Neural crest cell (in vitro differentiated cells): ENCODE results near the gene ST8SIA1. TPM values are rescaled to one million over a fixed set of nuclear protein-coding genes. Genes with fewer than 3 reads are reported as not detected.

Experiments used
- DNase-seq: peaks from one replicate; pipeline ENCODE4 v3.0.0; 2021; ENCODE audit warnings: low read depth, mixed read lengths, low spot score
- H3K27ac Mint-ChIP-seq: one replicate; pipeline ENCODE4 v1.8.0; 2021; ENCODE audit warnings: mild to moderate bottlenecking, mixed read lengths; ENCODE audit not compliant: unreplicated experiment
- H3K27me3 Mint-ChIP-seq: 2 replicates; pipeline ENCODE4 v1.8.0; 2021; ENCODE audit warnings: low read depth, mild to moderate bottlenecking, mixed read lengths
- H3K36me3 Mint-ChIP-seq: 2 replicates; pipeline ENCODE4 v1.8.0; 2021; ENCODE audit warnings: low read depth, mild to moderate bottlenecking, mixed read lengths
- H3K4me1 Mint-ChIP-seq: 2 replicates; pipeline ENCODE4 v1.8.0; 2021; ENCODE audit warnings: mixed read lengths
- H3K4me3 Mint-ChIP-seq: one replicate; pipeline ENCODE4 v1.8.0; 2021; ENCODE audit warnings: mild to moderate bottlenecking, mixed read lengths
- H3K9me3 Mint-ChIP-seq: 2 replicates; pipeline ENCODE4 v1.8.0; 2021; ENCODE audit warnings: mixed read lengths
- total RNA-seq: library from RNA; stranded (reverse); gene quantifications from 2 replicates; pipeline ENCODE4 v1.2.1, GENCODE V29; 2021
- TF ChIP-seq, protein P1 (sequence below): fragments of 200-600 bp; sonication (generic); conservative IDR thresholded peaks from 2 replicates; pipeline ENCODE4 v1.5.0; 2021; ENCODE audit warnings: antibody characterized with exemption, mild to moderate bottlenecking

The ST8SIA1 gene
- total RNA-seq, 1 donor from 2014 or later: 62.7 TPM

DNA sequence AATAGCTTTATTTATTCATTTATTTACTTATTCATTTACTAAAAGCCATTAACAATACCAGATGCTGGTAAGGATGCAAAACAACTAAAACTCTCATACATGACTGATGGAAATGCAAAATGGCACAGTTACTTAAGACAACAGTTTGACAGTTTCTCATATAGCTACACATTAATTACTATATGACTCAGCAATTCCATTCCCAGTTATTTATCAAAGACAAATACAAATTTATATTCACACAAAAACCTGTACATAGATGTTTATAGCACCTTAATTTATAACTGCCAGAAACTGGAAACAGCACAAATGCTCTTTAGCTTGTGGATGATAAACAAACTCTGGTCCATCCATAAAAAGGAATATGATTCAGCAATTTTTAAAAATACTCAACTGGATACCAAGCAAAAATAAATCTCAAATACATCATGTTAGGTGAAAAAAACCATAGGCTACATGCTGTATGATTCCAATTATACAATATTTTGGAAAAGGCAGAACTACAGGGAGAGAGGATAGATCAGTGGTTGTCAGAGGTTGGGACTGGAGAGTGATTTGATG, 37.9 kb upstream of the ST8SIA1 start:
- no peaks in the 10 kb centered on the region for H3K27me3 Mint-ChIP-seq
- H3K36me3 Mint-ChIP-seq: peaks cover 4% of the 10 kb centered on the region
- no peak for DNase-seq
- H3K27ac Mint-ChIP-seq: no peak overlapping the region
- peaks cover 5% of the 10 kb centered on the region for H3K9me3 Mint-ChIP-seq
- H3K4me1 Mint-ChIP-seq: no peaks in the 10 kb centered on the region
- H3K4me3 Mint-ChIP-seq: no peak overlapping the region
- TF ChIP-seq, protein P1, sequence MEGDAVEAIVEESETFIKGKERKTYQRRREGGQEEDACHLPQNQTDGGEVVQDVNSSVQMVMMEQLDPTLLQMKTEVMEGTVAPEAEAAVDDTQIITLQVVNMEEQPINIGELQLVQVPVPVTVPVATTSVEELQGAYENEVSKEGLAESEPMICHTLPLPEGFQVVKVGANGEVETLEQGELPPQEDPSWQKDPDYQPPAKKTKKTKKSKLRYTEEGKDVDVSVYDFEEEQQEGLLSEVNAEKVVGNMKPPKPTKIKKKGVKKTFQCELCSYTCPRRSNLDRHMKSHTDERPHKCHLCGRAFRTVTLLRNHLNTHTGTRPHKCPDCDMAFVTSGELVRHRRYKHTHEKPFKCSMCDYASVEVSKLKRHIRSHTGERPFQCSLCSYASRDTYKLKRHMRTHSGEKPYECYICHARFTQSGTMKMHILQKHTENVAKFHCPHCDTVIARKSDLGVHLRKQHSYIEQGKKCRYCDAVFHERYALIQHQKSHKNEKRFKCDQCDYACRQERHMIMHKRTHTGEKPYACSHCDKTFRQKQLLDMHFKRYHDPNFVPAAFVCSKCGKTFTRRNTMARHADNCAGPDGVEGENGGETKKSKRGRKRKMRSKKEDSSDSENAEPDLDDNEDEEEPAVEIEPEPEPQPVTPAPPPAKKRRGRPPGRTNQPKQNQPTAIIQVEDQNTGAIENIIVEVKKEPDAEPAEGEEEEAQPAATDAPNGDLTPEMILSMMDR: no peak

DNA sequence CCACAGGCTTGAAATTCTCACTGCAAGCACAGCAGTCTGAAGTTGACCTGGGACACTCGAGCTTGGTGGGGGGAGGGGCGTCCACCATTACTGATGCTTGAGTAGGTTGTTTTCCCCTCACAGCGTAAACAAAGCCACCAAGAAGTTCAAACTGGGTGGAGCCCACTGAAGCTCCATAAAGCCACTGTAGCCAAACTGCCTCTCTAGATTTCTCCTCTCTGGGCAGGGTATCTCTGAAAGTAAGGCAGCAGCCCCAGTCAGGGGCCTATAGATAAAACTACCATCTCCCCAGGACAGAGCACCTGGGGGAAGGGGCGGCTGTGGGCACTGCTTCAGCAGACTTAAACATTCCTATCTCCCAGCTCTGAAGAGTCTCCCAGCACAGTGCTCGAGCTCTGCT, 31.7 kb upstream of the ST8SIA1 start:
- TF ChIP-seq, protein P1: no peak
- H3K36me3 Mint-ChIP-seq: peaks cover 7% of the 10 kb centered on the region

DNA sequence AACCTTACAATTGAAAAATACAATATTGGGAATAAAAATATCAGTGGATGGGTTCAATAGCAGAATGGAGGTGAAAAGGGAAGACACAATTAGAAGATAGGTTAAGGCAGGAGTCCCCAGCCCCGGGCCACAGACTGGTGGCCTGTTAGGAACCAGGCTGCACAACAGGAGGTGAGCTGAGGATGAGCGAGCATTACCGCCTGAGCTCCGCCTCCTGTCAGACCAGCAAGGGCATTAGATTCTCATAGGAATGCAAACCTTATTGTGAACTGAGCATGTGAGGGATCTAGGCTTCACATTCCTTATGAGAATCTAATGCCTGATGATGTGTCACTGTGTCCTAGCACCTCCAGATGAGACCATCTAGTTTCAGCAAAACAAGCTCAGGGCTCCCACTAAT, 27.3 kb upstream of the ST8SIA1 start:
- Mint-ChIP-seq H3K4me3 (no peak overlapping the region), H3K9me3 (peaks cover 3% of the 10 kb centered on the region), H3K4me1 (no peaks in the 10 kb centered on the region), H3K36me3 (peaks cover 3% of the 10 kb centered on the region), H3K27ac (no peak overlapping the region), H3K27me3 (no peaks in the 10 kb centered on the region)
- no peak for DNase-seq
- TF ChIP-seq, protein P1: no peak

More for the DNA sequence above, 31.7 kb upstream of the ST8SIA1 start:
- DNase-seq: no peak
- Mint-ChIP-seq H3K9me3 (peaks cover 8% of the 10 kb centered on the region), H3K27me3 (no peaks in the 10 kb centered on the region), H3K4me3 (no peak overlapping the region), H3K4me1 (no peaks in the 10 kb centered on the region), H3K27ac (no peak overlapping the region)

DNA sequence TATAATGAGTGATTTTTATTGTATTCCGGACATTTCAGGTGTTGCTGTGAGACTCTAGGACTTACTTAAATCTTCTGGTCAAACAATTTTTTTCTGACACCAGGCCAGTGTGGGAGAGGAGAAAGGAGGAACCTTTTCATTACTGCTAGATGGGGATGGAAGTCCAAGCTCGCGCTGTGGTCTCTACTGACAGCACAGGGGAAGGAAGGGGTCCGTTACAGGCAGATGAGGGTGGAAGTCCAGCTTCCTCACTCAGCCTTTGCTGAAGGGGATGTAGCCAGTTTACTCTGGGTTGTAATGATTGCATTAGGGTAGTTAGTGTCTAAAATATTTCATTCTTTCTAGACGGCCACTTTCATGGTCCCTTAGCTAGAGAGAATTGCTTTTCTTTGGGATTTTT, 26.3 kb upstream of the ST8SIA1 start:
- peaks cover 3% of the 10 kb centered on the region for H3K9me3 Mint-ChIP-seq
- H3K36me3 Mint-ChIP-seq: no peaks in the 10 kb centered on the region
- no peak for DNase-seq
- TF ChIP-seq, protein P1: no peak
- H3K4me3 Mint-ChIP-seq: no peak overlapping the region
- H3K27ac Mint-ChIP-seq: no peak overlapping the region
- H3K4me1 Mint-ChIP-seq: no peaks in the 10 kb centered on the region
- no peaks in the 10 kb centered on the region for H3K27me3 Mint-ChIP-seq

DNA sequence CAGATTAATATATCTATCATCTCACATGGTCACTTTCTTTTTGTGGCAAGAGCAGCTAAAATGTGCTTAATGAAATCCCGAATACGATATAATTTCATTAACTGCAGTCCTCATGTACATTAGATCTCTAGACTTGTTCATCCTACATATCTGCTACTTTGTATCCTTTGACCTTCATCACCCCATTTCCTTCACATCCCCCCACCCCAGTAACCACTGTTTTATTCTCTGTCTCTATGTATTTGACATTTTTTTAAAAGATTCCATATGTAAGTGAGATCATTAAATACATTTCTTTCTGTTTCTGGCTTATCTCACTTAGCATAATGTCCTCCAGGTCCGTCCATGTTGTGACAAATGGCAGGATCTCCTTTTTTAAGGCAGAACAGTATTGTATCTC, 23.0 kb upstream of the ST8SIA1 start:
- Mint-ChIP-seq H3K36me3 (no peaks in the 10 kb centered on the region), H3K27ac (no peak overlapping the region), H3K27me3 (no peaks in the 10 kb centered on the region), H3K4me3 (no peak overlapping the region), H3K9me3 (no peaks in the 10 kb centered on the region), H3K4me1 (no peaks in the 10 kb centered on the region)
- no peak for DNase-seq
- TF ChIP-seq, protein P1: no peak
